WTC11 (cell line): Measurements from ENCODE around the gene ABCB8. TPM values are rescaled to one million over a fixed set of nuclear protein-coding genes. Genes with fewer than 3 reads are reported as not detected.
A peak's percentile ranks its signal among the peaks of the same experiment; 100 is the strongest.

ENCODE experiments used
- ATAC-seq: fragments of 200-7000 bp; cut with Tn5 transposase; 2 replicates; pipeline ENCODE4 v1.10.0; 2021; ENCODE audit warnings: mild to moderate bottlenecking, moderate library complexity
- CTCF ChIA-PET: fragments of 300-600 bp; sonication (Branson Sonifier 250); formaldehyde crosslinking; loops from one replicate; lab custom pipeline; 2021; ENCODE audit warnings: antibody characterized with exemption; lab: Charles Lee
- POLR2A ChIA-PET: fragments of 350-600 bp; sonication (Branson Sonifier 250); formaldehyde crosslinking; loops from one replicate; lab custom pipeline; 2021; ENCODE audit warnings: antibody characterized with exemption; lab: Charles Lee
- DNase-seq: peaks from one replicate; pipeline ENCODE4 v3.0.0; 2021; ENCODE audit warnings: low spot score
- H3K27ac Mint-ChIP-seq: 2 replicates; pipeline ENCODE4 v1.8.0; 2021; ENCODE audit warnings: mixed read lengths
- H3K27me3 Mint-ChIP-seq: 2 replicates; pipeline ENCODE4 v1.8.0; 2021; ENCODE audit warnings: low read depth, mild to moderate bottlenecking, moderate library complexity, mixed read lengths
- H3K36me3 Mint-ChIP-seq: 2 replicates; pipeline ENCODE4 v1.8.0; 2021; ENCODE audit warnings: mixed read lengths
- H3K4me1 Mint-ChIP-seq: 2 replicates; pipeline ENCODE4 v1.8.0; 2022; ENCODE audit warnings: mixed read lengths
- H3K4me3 Mint-ChIP-seq: 2 replicates; pipeline ENCODE4 v1.8.0; 2021; ENCODE audit warnings: mild to moderate bottlenecking, moderate library complexity, mixed read lengths
- H3K9me3 Mint-ChIP-seq: 2 replicates; pipeline ENCODE4 v1.8.0; 2021; ENCODE audit warnings: mixed read lengths
- CREM ChIP-seq: sonication (generic); formaldehyde crosslinking; IDR thresholded peaks from 2 replicates; pipeline ENCODE4 v1.8.1; 2022; ENCODE audit warnings: mild to moderate bottlenecking, missing genetic modification reagents, moderate library complexity
- ERG ChIP-seq: fragments of 250-450 bp; sonication (Bioruptor Pico); IDR thresholded peaks from 2 replicates; pipeline ENCODE4 v1.8.0; 2021; ENCODE audit warnings: mild to moderate bottlenecking
- ETV6 ChIP-seq: sonication (generic); formaldehyde crosslinking; IDR thresholded peaks from 2 replicates; pipeline ENCODE4 v1.8.1; 2022; ENCODE audit warnings: mild to moderate bottlenecking, missing genetic modification reagents
- GABPB1 ChIP-seq: sonication (generic); formaldehyde crosslinking; IDR thresholded peaks from 2 replicates; pipeline ENCODE4 v1.8.1; 2023; ENCODE audit warnings: mild to moderate bottlenecking, missing genetic modification reagents
- GRHL2 ChIP-seq: fragments of 250-450 bp; sonication (Bioruptor Pico); IDR thresholded peaks from 2 replicates; pipeline ENCODE4 v1.8.0; 2022; ENCODE audit warnings: mild to moderate bottlenecking, moderate library complexity; ENCODE audit not compliant: insufficient replicate concordance, severe bottlenecking
- HMGXB4 ChIP-seq: sonication (generic); formaldehyde crosslinking; IDR thresholded peaks from 2 replicates; pipeline ENCODE4 v1.8.1; 2023; ENCODE audit warnings: mild to moderate bottlenecking, moderate library complexity, missing genetic modification reagents
- IRF2 ChIP-seq: sonication (generic); formaldehyde crosslinking; IDR thresholded peaks from 2 replicates; pipeline ENCODE4 v1.8.0; 2022; ENCODE audit warnings: low read depth, missing genetic modification reagents, borderline replicate concordance
- KAT7 ChIP-seq: sonication (generic); formaldehyde crosslinking; IDR thresholded peaks from 2 replicates; pipeline ENCODE4 v1.8.1; 2023; ENCODE audit warnings: missing genetic modification reagents, mild to moderate bottlenecking, borderline replicate concordance
- MYBL2 ChIP-seq: sonication (generic); formaldehyde crosslinking; IDR thresholded peaks from 2 replicates; pipeline ENCODE4 v1.8.1; 2023; ENCODE audit warnings: mild to moderate bottlenecking, moderate library complexity, missing genetic modification reagents
- NFYB ChIP-seq: sonication (generic); formaldehyde crosslinking; conservative IDR thresholded peaks from 2 replicates; pipeline ENCODE4 v1.8.0; 2022; ENCODE audit warnings: low read depth, missing genetic modification reagents
- OVOL2 ChIP-seq: fragments of 250-450 bp; sonication (Bioruptor Pico); IDR thresholded peaks from 2 replicates; pipeline ENCODE4 v1.9.0; 2021; ENCODE audit warnings: mild to moderate bottlenecking, borderline replicate concordance
- SMAD3 ChIP-seq: sonication (generic); formaldehyde crosslinking; IDR thresholded peaks from 2 replicates; pipeline ENCODE4 v1.8.0; 2022; ENCODE audit warnings: missing genetic modification reagents, mild to moderate bottlenecking, borderline replicate concordance
- SP1 ChIP-seq: sonication (generic); formaldehyde crosslinking; conservative IDR thresholded peaks from 2 replicates; pipeline ENCODE4 v1.8.1; 2022; ENCODE audit warnings: missing genetic modification reagents
- ZBTB43 ChIP-seq: sonication (generic); formaldehyde crosslinking; IDR thresholded peaks from 2 replicates; pipeline ENCODE4 v1.8.1; 2023; ENCODE audit warnings: mild to moderate bottlenecking, missing genetic modification reagents
- ZNF232 ChIP-seq: sonication (generic); formaldehyde crosslinking; IDR thresholded peaks from 2 replicates; pipeline ENCODE4 v1.8.0; 2022; ENCODE audit warnings: mild to moderate bottlenecking, missing genetic modification reagents
- ZNF263 ChIP-seq: sonication (generic); formaldehyde crosslinking; IDR thresholded peaks from 2 replicates; pipeline ENCODE4 v1.8.1; 2022; ENCODE audit warnings: low read depth, mild to moderate bottlenecking, moderate library complexity, missing genetic modification reagents
- ZNF317 ChIP-seq: sonication (generic); formaldehyde crosslinking; IDR thresholded peaks from 2 replicates; pipeline ENCODE4 v1.8.1; 2023; ENCODE audit warnings: low read depth, mild to moderate bottlenecking, moderate library complexity, missing genetic modification reagents, borderline replicate concordance
- total RNA-seq: library from RNA; stranded (reverse); gene quantifications from 3 replicates; pipeline ENCODE4 v1.2.3, GENCODE V29; 2021
- TF ChIP-seq, protein P1 (sequence below): sonication (generic); formaldehyde crosslinking; IDR thresholded peaks from 2 replicates; pipeline ENCODE4 v1.8.0; 2023; ENCODE audit warnings: missing genetic modification reagents, mild to moderate bottlenecking, borderline replicate concordance
- TF ChIP-seq, protein P2 (sequence below): fragments of 250-450 bp; sonication (Bioruptor Pico); IDR thresholded peaks from 2 replicates; pipeline ENCODE4 v2.1.2; 2022; ENCODE audit warnings: mild to moderate bottlenecking, moderate library complexity
- TF ChIP-seq, protein P3 (sequence below): sonication (generic); formaldehyde crosslinking; IDR thresholded peaks from 2 replicates; pipeline ENCODE4 v1.8.0; 2022; ENCODE audit warnings: missing genetic modification reagents

Gene ABCB8
- total RNA-seq, 1 experiment from 2014 or later: 35.9 TPM

GRCh38 chr7:151086802-151087244, 58.6 kb downstream of the ABCB8 start (continued):
- TF ChIP-seq KAT7 (CRISPR knock-in tag): 0 out of 2 replicates have a peak, but pooled peaks have one; percentile 23
- TF ChIP-seq NFYB (CRISPR knock-in tag): no peak
- no peak for TF ChIP-seq GRHL2 (CRISPR knock-in tag)

- Mint-ChIP-seq H3K36me3 (peaks cover 6% of the 10 kb centered on the region), H3K27me3 (peaks cover 18% of the 10 kb centered on the region), H3K27ac (no peak overlapping the region), H3K9me3 (no peaks in the 10 kb centered on the region), H3K4me1 (peaks cover 47% of the 10 kb centered on the region), H3K4me3 (peak overlapping the region; percentile 67)
- CTCF ChIA-PET: interaction anchor here (1.0 to 10.4 kb wide), 8 partner anchors 9 to 159 kb away, joined by 3 to 118 read pairs (median 4); partner anchors contain the start of gene GBX1
- ATAC-seq (no peak), DNase-seq (no peak)
- POLR2A ChIA-PET: interaction anchor here (2.0 kb wide), 1 partner anchor 25 kb away, joined by 9 read pairs; no protein-coding TSS in a partner anchor
- TF ChIP-seq, protein P1, sequence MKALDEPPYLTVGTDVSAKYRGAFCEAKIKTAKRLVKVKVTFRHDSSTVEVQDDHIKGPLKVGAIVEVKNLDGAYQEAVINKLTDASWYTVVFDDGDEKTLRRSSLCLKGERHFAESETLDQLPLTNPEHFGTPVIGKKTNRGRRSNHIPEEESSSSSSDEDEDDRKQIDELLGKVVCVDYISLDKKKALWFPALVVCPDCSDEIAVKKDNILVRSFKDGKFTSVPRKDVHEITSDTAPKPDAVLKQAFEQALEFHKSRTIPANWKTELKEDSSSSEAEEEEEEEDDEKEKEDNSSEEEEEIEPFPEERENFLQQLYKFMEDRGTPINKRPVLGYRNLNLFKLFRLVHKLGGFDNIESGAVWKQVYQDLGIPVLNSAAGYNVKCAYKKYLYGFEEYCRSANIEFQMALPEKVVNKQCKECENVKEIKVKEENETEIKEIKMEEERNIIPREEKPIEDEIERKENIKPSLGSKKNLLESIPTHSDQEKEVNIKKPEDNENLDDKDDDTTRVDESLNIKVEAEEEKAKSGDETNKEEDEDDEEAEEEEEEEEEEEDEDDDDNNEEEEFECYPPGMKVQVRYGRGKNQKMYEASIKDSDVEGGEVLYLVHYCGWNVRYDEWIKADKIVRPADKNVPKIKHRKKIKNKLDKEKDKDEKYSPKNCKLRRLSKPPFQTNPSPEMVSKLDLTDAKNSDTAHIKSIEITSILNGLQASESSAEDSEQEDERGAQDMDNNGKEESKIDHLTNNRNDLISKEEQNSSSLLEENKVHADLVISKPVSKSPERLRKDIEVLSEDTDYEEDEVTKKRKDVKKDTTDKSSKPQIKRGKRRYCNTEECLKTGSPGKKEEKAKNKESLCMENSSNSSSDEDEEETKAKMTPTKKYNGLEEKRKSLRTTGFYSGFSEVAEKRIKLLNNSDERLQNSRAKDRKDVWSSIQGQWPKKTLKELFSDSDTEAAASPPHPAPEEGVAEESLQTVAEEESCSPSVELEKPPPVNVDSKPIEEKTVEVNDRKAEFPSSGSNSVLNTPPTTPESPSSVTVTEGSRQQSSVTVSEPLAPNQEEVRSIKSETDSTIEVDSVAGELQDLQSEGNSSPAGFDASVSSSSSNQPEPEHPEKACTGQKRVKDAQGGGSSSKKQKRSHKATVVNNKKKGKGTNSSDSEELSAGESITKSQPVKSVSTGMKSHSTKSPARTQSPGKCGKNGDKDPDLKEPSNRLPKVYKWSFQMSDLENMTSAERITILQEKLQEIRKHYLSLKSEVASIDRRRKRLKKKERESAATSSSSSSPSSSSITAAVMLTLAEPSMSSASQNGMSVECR (CRISPR knock-in tag): no peak
- TF ChIP-seq ETV6 (CRISPR knock-in tag) (peak; percentile 12; the same call in 1 of the 2 replicates), KAT7 (CRISPR knock-in tag) (0 out of 2 replicates have a peak, but pooled peaks have one; percentile 5), CREM (no peak), OVOL2 (CRISPR knock-in tag) (no peak), ZBTB43 (CRISPR knock-in tag) (0 out of 2 replicates have a peak, but pooled peaks have one; percentile 18), ZNF263 (CRISPR knock-in tag) (no peak), MYBL2 (CRISPR knock-in tag) (0 out of 2 replicates have a peak, but pooled peaks have one; percentile 22), ERG (CRISPR knock-in tag) (no peak), GABPB1 (no peak), SP1 (CRISPR knock-in tag) (peak; percentile 27; the same call in 1 of the 2 replicates), IRF2 (no peak), ZNF232 (CRISPR knock-in tag) (no peak), SMAD3 (CRISPR knock-in tag) (no peak), HMGXB4 (no peak), ZNF317 (CRISPR knock-in tag) (no peak)
- TF ChIP-seq, protein P2, sequence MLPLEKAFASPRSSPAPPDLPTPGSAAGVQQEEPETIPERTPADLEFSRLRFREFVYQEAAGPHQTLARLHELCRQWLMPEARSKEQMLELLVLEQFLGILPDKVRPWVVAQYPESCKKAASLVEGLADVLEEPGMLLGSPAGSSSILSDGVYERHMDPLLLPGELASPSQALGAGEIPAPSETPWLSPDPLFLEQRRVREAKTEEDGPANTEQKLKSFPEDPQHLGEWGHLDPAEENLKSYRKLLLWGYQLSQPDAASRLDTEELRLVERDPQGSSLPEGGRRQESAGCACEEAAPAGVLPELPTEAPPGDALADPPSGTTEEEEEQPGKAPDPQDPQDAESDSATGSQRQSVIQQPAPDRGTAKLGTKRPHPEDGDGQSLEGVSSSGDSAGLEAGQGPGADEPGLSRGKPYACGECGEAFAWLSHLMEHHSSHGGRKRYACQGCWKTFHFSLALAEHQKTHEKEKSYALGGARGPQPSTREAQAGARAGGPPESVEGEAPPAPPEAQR (CRISPR knock-in tag): no peak
- TF ChIP-seq, protein P3, sequence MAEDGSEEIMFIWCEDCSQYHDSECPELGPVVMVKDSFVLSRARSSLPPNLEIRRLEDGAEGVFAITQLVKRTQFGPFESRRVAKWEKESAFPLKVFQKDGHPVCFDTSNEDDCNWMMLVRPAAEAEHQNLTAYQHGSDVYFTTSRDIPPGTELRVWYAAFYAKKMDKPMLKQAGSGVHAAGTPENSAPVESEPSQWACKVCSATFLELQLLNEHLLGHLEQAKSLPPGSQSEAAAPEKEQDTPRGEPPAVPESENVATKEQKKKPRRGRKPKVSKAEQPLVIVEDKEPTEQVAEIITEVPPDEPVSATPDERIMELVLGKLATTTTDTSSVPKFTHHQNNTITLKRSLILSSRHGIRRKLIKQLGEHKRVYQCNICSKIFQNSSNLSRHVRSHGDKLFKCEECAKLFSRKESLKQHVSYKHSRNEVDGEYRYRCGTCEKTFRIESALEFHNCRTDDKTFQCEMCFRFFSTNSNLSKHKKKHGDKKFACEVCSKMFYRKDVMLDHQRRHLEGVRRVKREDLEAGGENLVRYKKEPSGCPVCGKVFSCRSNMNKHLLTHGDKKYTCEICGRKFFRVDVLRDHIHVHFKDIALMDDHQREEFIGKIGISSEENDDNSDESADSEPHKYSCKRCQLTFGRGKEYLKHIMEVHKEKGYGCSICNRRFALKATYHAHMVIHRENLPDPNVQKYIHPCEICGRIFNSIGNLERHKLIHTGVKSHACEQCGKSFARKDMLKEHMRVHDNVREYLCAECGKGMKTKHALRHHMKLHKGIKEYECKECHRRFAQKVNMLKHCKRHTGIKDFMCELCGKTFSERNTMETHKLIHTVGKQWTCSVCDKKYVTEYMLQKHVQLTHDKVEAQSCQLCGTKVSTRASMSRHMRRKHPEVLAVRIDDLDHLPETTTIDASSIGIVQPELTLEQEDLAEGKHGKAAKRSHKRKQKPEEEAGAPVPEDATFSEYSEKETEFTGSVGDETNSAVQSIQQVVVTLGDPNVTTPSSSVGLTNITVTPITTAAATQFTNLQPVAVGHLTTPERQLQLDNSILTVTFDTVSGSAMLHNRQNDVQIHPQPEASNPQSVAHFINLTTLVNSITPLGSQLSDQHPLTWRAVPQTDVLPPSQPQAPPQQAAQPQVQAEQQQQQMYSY (CRISPR knock-in tag): no peak
These were observed 59.2 kb downstream of the ABCB8 start for GRCh38 chr7:151087245-151088018.
